Aorta (tissue), 5 donors: Measurements from ENCODE around the gene LYZL2. TPM values are rescaled to one million over a fixed set of nuclear protein-coding genes. Genes with fewer than 3 reads are reported as not detected.

Source experiments
- ATAC-seq: fragments of 200-7000 bp; cut with Tn5 transposase; one replicate; pipeline ENCODE4 v1.9.1; 2022; ENCODE audit warnings: moderate library complexity; ENCODE audit not compliant: low FRiP score
- DNase-seq, 2 donors: peaks; one replicate each; pipeline ENCODE4 v3.0.0-alpha.2; 2020
- H3K27ac ChIP-seq, 2 donors: one replicate each; pipeline ENCODE4 v1.5.1; 2013; ENCODE audit warnings: low read length in 2 of 2, mild to moderate bottlenecking in 2 of 2, moderate library complexity in 2 of 2, control low read depth in 1 of 2, inconsistent platforms in 1 of 2, low read depth in 1 of 2
- H3K27me3 ChIP-seq, 2 donors: one replicate each; pipeline ENCODE4 v1.6.1; 2013; ENCODE audit warnings: control low read depth in 1 of 2, low read length in 1 of 2, mild to moderate bottlenecking in 1 of 2, moderate library complexity in 1 of 2; ENCODE audit not compliant: insufficient read depth in 2 of 2, control insufficient read depth in 1 of 2
- H3K36me3 ChIP-seq, 2 donors: one replicate each; pipeline ENCODE4 v1.6.1; 2013; ENCODE audit warnings: control low read depth in 1 of 2, low read length in 1 of 2, mild to moderate bottlenecking in 1 of 2; ENCODE audit not compliant: insufficient read depth in 2 of 2, control insufficient read depth in 1 of 2
- H3K4me1 ChIP-seq, 2 donors: one replicate each; pipeline ENCODE4 v1.6.1; 2013; ENCODE audit warnings: low read length in 2 of 2, control low read depth in 1 of 2, mild to moderate bottlenecking in 1 of 2, moderate library complexity in 1 of 2; ENCODE audit not compliant: insufficient read depth in 2 of 2, control insufficient read depth in 1 of 2
- H3K4me3 ChIP-seq, 2 donors: one replicate each; pipeline ENCODE4 v1.5.1; 2013; ENCODE audit warnings: low read length in 2 of 2, control low read depth in 1 of 2, mild to moderate bottlenecking in 1 of 2
- H3K9me3 ChIP-seq: one replicate; pipeline ENCODE4 v1.6.1; 2013; ENCODE audit warnings: mild to moderate bottlenecking, low read length; ENCODE audit not compliant: control insufficient read depth
- WGBS, 2 donors: extraction: QIAGEN DNeasy Blood & Tissue Kit; methylation state at CpG; one replicate each; pipeline ENCODE4 v1.1.7; 2013; 5-methylcytosine and 5-hydroxymethylcytosine counted together
- intact Hi-C, 2 donors: fragments of 100-400 bp; cut with DNase I; formaldehyde crosslinking; loops; one replicate each; pipeline versions ENCODE4 v1.14.2 to v1.15.0; 2022
- polyA plus RNA-seq, 2 donors: library from polyadenylated mRNA; stranded (reverse); fragments of 200-250 nt; gene quantifications; one replicate each; pipeline ENCODE4 v1.2.3, GENCODE V29; 2013
- total RNA-seq, 2 donors: library from RNA; stranded (reverse); fragmentation: NEBNext Ultra II Directional; extraction: Animal tissue kit (Norgen Biotek cat#: 25700); gene quantifications; one replicate each; pipeline ENCODE4 v1.2.1, GENCODE V29; 2021
- donor health status: healthy with polysubstance abuse.
- donor health status: Bipolar disorder and iron deficiency.
- donor health status: DM: no; HTN: no; CAD: no.
- donor health status: DM: no; HTN: no; CAD: no.
- donor health status: DM: yes; HTN: yes; CAD: no.

LYZL2 gene
- total and polyA plus RNA-seq, 4 donors, result not detected

DNA sequence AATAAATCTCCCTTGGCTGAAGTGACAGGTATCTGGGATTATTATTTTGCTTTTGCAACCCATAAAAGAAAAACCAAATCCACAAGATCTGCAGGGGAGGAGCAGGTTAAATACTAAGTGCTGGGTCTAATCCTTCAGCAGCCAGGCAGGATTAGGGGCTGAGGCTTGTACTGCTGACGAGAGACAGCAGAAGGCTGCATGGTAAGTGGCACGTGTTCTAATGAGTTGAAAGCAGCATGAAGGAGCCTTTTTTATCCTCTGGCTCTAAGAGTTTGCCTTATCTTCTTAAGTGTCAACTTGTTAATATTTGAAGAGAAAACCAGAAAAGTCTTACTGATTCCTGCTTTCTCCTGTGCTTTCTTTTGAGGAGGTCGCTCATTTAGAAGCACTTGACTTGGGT, 50.0 kb downstream of the LYZL2 start:
- DNase-seq (no peak), ATAC-seq (no peak)
- Histone ChIP-seq H3K4me1 (no peaks in the 10 kb centered on the region), H3K27ac (no peak overlapping the region), H3K9me3 (no peaks in the 10 kb centered on the region), H3K4me3 (no peak overlapping the region), H3K27me3 (no peaks in the 10 kb centered on the region), H3K36me3 (no peaks in the 10 kb centered on the region)
- intact Hi-C loops, result no loop called here
- WGBS, 2 donors, result 87 to 89% methylated on average over 3 of the region's 3 CpGs

DNA sequence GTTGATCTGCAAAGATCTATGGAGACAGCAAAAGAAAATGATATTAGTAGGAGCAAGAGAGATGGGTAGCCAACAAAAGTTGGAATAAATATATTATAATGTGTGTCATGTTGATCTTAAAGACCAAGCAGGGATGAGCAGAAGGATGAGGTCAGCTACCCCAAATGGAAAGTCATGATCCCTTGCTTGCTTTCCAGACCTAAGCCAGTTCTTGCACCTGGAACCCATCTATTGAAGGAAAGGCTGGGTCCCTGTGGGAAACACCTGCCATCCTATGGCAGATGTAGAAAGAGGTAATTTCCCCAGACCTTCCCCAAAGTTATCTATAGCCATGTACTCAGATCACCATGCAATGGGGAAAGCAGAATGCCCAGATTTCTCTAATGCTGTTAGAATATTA, 52.5 kb downstream of the LYZL2 start:
- ATAC-seq, result no peak
- DNase-seq, result no peak
- H3K4me3 ChIP-seq, result no peak overlapping the region

DNA sequence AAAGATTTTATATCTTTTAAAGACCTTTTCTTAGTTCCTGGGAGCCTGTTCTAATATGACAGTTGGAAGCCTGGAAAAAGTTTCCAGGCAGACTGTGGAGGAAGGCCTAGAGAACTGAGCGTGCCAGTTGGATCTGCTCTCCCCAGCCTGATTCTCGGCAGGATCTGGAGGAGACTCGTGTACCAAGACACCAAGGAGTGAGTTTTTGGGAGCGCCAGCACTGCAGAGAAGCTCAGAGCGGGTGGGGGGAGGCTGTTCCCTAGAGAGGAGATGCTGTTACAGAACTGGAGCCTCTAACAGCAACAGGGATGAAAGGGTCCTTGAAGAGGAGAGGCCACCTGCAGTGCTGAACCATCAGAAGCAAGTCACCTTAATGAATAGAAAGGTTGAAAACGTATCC, 52.9 kb downstream of the LYZL2 start:
- H3K27me3 ChIP-seq, result no peaks in the 10 kb centered on the region
- intact Hi-C loops, result no loop called here
- WGBS, 2 donors, result 71% methylated on average over 6 of the region's 6 CpGs
- H3K27ac ChIP-seq, result no peak overlapping the region
- no peak overlapping the region for H3K4me3 ChIP-seq
- no peaks in the 10 kb centered on the region for H3K36me3 ChIP-seq
- H3K4me1 ChIP-seq, result no peaks in the 10 kb centered on the region
- H3K9me3 ChIP-seq, result no peaks in the 10 kb centered on the region
- DNase-seq, result no peak
- ATAC-seq, result no peak

More for the DNA sequence above, 52.5 kb downstream of the LYZL2 start:
- Histone ChIP-seq H3K36me3 (no peaks in the 10 kb centered on the region), H3K9me3 (no peaks in the 10 kb centered on the region), H3K4me1 (no peaks in the 10 kb centered on the region), H3K27me3 (no peaks in the 10 kb centered on the region), H3K27ac (no peak overlapping the region)
- intact Hi-C loops, result no loop called here

DNA sequence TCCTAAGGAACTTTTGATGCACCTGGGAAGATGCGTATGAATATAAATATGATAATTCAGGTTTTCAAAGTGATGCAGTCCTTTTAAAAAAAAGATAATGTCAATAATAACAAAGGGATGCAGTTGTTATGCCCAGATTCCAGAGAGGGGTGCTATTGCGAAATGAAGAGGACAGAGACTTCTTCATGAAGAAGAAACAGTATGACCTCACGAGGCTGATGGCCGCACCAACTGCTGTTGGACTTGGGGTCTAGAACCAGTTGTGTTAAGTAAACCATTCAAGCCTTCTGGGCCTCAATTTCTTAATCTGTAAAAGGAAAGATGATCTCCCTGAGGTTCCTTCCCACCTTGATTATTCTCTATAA, 55.1 kb downstream of the LYZL2 start:
- Histone ChIP-seq H3K27ac (no peak overlapping the region), H3K4me3 (no peak overlapping the region), H3K9me3 (no peaks in the 10 kb centered on the region), H3K36me3 (no peaks in the 10 kb centered on the region), H3K4me1 (no peaks in the 10 kb centered on the region), H3K27me3 (no peaks in the 10 kb centered on the region)
- intact Hi-C loops, result no loop called here
- ATAC-seq, result no peak
- no peak for DNase-seq
- WGBS, 2 donors, result 96 to 97% methylated on average over 4 of the region's 4 CpGs

DNA sequence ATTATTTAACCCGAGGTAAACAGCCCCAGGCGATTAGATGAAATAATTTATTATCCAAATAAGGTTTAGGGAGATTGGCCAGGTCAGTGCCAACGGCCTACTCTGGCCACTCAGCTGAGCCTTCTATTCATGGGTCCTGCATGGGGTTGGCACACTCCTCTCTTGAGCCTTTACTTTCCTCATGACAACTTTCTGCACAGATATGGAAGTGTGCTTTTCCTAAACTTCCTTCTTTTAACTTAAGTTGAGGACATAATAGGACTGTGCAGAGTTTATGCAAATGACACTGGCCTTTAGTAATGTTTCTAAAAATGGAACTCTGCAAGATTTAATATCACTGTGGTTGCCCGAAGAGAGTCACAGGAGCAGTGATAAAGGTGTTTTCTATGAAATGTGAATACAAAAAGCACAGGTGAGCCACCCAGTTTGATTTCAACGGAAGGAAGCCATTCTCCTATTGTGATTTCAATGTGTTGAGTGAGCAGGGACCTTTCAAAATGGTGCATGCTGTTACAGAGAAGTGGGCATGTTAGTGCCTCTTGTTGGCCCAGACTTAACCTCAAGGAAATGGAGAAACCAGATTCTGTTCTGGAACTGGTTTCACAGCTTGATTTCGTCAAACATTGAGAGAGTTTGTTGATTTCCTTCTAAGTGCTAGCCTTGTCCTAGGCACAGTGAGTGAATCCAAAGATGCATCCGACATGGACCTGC, 55.7 kb downstream of the LYZL2 start:
- intact Hi-C loops, result no loop called here
- no peaks in the 10 kb centered on the region for H3K36me3 ChIP-seq
- 73 to 82% methylated on average over 7 of the region's 7 CpGs for WGBS, 2 donors
- no peak overlapping the region for H3K27ac ChIP-seq
- H3K4me1 ChIP-seq, result no peaks in the 10 kb centered on the region
- H3K27me3 ChIP-seq, result no peaks in the 10 kb centered on the region
- ATAC-seq (no peak), DNase-seq (no peak)
- no peak overlapping the region for H3K4me3 ChIP-seq
- H3K9me3 ChIP-seq, result no peaks in the 10 kb centered on the region

DNA sequence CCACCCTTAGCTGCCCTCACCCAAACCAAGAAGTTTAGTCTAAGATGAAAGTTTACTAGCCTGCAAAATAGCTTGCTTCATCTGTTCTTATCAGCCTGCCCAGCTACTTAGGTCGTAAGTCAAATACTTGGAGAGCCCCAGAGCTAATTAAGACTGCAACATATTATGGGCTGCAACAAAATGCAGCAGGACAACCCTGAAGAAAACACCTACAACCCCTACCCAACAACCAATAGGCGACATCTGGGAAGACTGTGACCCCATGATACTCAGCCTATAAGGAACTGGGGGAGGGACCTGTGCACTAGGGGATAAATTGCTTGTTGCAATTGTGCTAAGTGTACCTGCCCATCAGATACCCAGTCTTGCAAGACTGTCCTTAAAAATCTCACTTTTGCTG, 64.1 kb downstream of the LYZL2 start:
- WGBS, 2 donors, result 46 to 50% methylated on average over 2 of the region's 2 CpGs
- Histone ChIP-seq H3K27ac (no peak overlapping the region), H3K27me3 (no peaks in the 10 kb centered on the region), H3K9me3 (peaks cover 2% of the 10 kb centered on the region), H3K4me3 (no peak overlapping the region), H3K36me3 (no peaks in the 10 kb centered on the region), H3K4me1 (no peaks in the 10 kb centered on the region)
- ATAC-seq (no peak), DNase-seq (no peak)
- intact Hi-C loops, result no loop called here

DNA sequence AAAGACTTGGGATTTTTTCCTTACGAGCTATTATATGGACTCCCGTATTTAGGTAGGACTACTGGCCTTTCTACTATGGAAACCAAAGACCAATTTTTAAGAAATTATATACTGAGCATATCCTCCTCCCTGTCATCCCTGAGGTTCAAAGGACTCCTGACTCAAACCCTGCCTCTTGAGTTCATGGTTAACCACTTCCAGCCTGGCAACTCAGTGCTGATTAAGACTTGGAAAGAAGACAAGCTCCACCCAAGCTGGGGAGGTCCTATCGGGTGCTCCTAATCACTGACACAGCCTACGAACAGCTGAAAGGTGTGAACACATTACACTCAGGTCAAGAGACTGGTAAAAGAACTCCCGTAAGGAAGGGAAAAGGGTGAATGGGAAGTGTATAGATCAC, 66.8 kb downstream of the LYZL2 start:
- Histone ChIP-seq H3K4me3 (no peak overlapping the region), H3K27me3 (no peaks in the 10 kb centered on the region), H3K4me1 (no peaks in the 10 kb centered on the region), H3K36me3 (no peaks in the 10 kb centered on the region), H3K27ac (no peak overlapping the region), H3K9me3 (peaks cover 2% of the 10 kb centered on the region)
- DNase-seq (no peak), ATAC-seq (no peak)
- WGBS, 2 donors, result 93% methylated on average over 5 of the region's 5 CpGs
- intact Hi-C loops, result no loop called here

Other genes starting within 250 kb of the LYZL2 start
- 10 to 100 TPM; 80.3 to 85.4 TPM for gene MAP3K8, start 195.6 kb downstream of the LYZL2 start, total RNA-seq
- 10 to 100 TPM; 17.0 to 57.9 TPM for gene MAP3K8, start 195.6 kb downstream of the LYZL2 start, polyA plus RNA-seq